Measurements from ENCODE around the gene FMO3. TPM values are rescaled to one million over a fixed set of nuclear protein-coding genes. Genes with fewer than 3 reads are reported as not detected.

FMO3 gene
- polyA plus RNA-seq, 1 donor from 2014 or later: not detected

- Histone ChIP-seq H3K9ac (ENCODE audit: low read length) (no peak overlapping the region), H3K9me3 (ENCODE audit: low read length) (no peaks in the 10 kb centered on the region), H3K27ac (ENCODE audit: low read length) (no peak overlapping the region), H3K4me3 (ENCODE audit: low read length) (no peak overlapping the region), H3K9me2 (ENCODE audit: insufficient read depth, low read length) (no peaks in the 10 kb centered on the region), H3K79me2 (replicated peaks; ENCODE audit: insufficient read depth, low read length) (no peaks in the 10 kb centered on the region), H3K27me3 (ENCODE audit: insufficient read depth, low read depth, low read length) (no peaks in the 10 kb centered on the region), H4K20me1 (ENCODE audit: insufficient read depth) (no peaks in the 10 kb centered on the region), H3K36me3 (ENCODE audit: insufficient read depth, low read length) (no peaks in the 10 kb centered on the region), H3F3A (ENCODE audit: insufficient read depth, low read length, poor library complexity, severe bottlenecking) (no peaks in the 10 kb centered on the region), H2AFZ (ENCODE audit: low read depth, low read length) (no peak overlapping the region), H3K4me2 (ENCODE audit: low read length) (no peak overlapping the region)
- TF ChIP-seq REST (IDR thresholded peaks at IDR 0.05; ENCODE audit: borderline replicate concordance): no peak
- no peak for TF ChIP-seq EZH2 (IDR thresholded peaks at IDR 0.05; ENCODE audit: borderline replicate concordance, insufficient read depth, low read length, poor library complexity, severe bottlenecking)
- no peak for TF ChIP-seq CTCF (IDR thresholded peaks at IDR 0.05; ENCODE audit: poor library complexity, severe bottlenecking)
- TF ChIP-seq RAD21 (conservative IDR thresholded peaks at IDR 0.05): no peak
- no peak for TF ChIP-seq POLR2AphosphoS5 (IDR thresholded peaks at IDR 0.05)
- TF ChIP-seq SMC3 (conservative IDR thresholded peaks at IDR 0.05; ENCODE audit: poor library complexity): no peak
- no peak for TF ChIP-seq MXI1 (conservative IDR thresholded peaks at IDR 0.05; ENCODE audit: poor library complexity, severe bottlenecking)
- no peak for TF ChIP-seq EP300 (conservative IDR thresholded peaks at IDR 0.05; ENCODE audit: poor library complexity, severe bottlenecking)
- no peak for TF ChIP-seq TAF1 (IDR thresholded peaks at IDR 0.05; ENCODE audit: low read depth)
Measured at GRCh38 chr1:171150156-171150555, 59.5 kb downstream of the FMO3 start.

- TF ChIP-seq MXI1 (conservative IDR thresholded peaks at IDR 0.05; ENCODE audit: poor library complexity, severe bottlenecking): no peak
- TF ChIP-seq TAF1 (IDR thresholded peaks at IDR 0.05; ENCODE audit: low read depth): no peak
- no peak for TF ChIP-seq POLR2AphosphoS5 (IDR thresholded peaks at IDR 0.05)
- no peak for TF ChIP-seq SMC3 (conservative IDR thresholded peaks at IDR 0.05; ENCODE audit: poor library complexity)
- no peak for TF ChIP-seq EP300 (conservative IDR thresholded peaks at IDR 0.05; ENCODE audit: poor library complexity, severe bottlenecking)
- TF ChIP-seq CTCF (IDR thresholded peaks at IDR 0.05; ENCODE audit: poor library complexity, severe bottlenecking): no peak
- TF ChIP-seq RAD21 (conservative IDR thresholded peaks at IDR 0.05): no peak
- TF ChIP-seq EZH2 (IDR thresholded peaks at IDR 0.05; ENCODE audit: borderline replicate concordance, insufficient read depth, low read length, poor library complexity, severe bottlenecking): no peak
- TF ChIP-seq REST (IDR thresholded peaks at IDR 0.05; ENCODE audit: borderline replicate concordance): no peak
- H3K27me3 ChIP-seq (ENCODE audit: insufficient read depth, low read depth, low read length): no peaks in the 10 kb centered on the region
- H3K79me2 ChIP-seq (replicated peaks; ENCODE audit: insufficient read depth, low read length): no peaks in the 10 kb centered on the region
- H3K36me3 ChIP-seq (ENCODE audit: insufficient read depth, low read length): no peaks in the 10 kb centered on the region
- no peaks in the 10 kb centered on the region for H4K20me1 ChIP-seq (ENCODE audit: insufficient read depth)
- no peak overlapping the region for H3K4me3 ChIP-seq (ENCODE audit: low read length)
- no peaks in the 10 kb centered on the region for H3K9me3 ChIP-seq (ENCODE audit: low read length)
- H3K27ac ChIP-seq (ENCODE audit: low read length): no peak overlapping the region
- no peaks in the 10 kb centered on the region for H3K9me2 ChIP-seq (ENCODE audit: insufficient read depth, low read length)
- no peaks in the 10 kb centered on the region for H3F3A ChIP-seq (ENCODE audit: insufficient read depth, low read length, poor library complexity, severe bottlenecking)
- no peak overlapping the region for H3K9ac ChIP-seq (ENCODE audit: low read length)
- H2AFZ ChIP-seq (ENCODE audit: low read depth, low read length): no peak overlapping the region
- H3K4me2 ChIP-seq (ENCODE audit: low read length): no peak overlapping the region
Measured at GRCh38 chr1:171152549-171152948, 61.8 kb downstream of the FMO3 start.
